SK-N-SH (cell line): ENCODE results near the gene LRMDA. TPM values are rescaled to one million over a fixed set of nuclear protein-coding genes. Genes with fewer than 3 reads are reported as not detected.
A peak's percentile ranks its signal among the peaks of the same experiment; 100 is the strongest.

Experiments
- CTCF ChIA-PET: fragments of 300-600, 350-600 bp; formaldehyde crosslinking; extraction: SDS; loops from one replicate; lab custom pipeline; 2021; lab: Yijun Ruan, JAX
- POLR2A ChIA-PET: fragments of 350-600 bp; sonication (Branson Sonifier 250); formaldehyde crosslinking; extraction: SDS; loops from one replicate; lab custom pipeline; 2020; ENCODE audit warnings: antibody characterized with exemption, inconsistent platforms; lab: Yijun Ruan, JAX
- DNase-seq: peaks from one replicate; pipeline ENCODE4 v3.0.0; 2012
- H2AFZ ChIP-seq: fragments of 200-600 bp; sonication (generic); 2 replicates; pipeline ENCODE4 v1.8.1; 2016; ENCODE audit warnings: antibody characterized with exemption, mild to moderate bottlenecking, low read depth
- H3F3A ChIP-seq: fragments of 200-600 bp; sonication (generic); replicated peaks from 2 replicates; pipeline ENCODE3; 2016; ENCODE audit warnings: antibody characterized with exemption, mild to moderate bottlenecking; ENCODE audit not compliant: insufficient read depth
- H3K27ac ChIP-seq, 2 experiments: fragments of 200-500 bp in 1 of 2; fragments of 200-600 bp in 1 of 2; sonication (Bioruptor generic) in 1 of 2; sonication (generic), shearing (Covaris generic) in 1 of 2; 2 replicates each; pipeline versions ENCODE4 v1.5.1 to v1.6.1; 2014 to 2016; ENCODE audit warnings: low read depth in 2 of 2, inconsistent platforms in 1 of 2, low read length in 1 of 2, mild to moderate bottlenecking in 1 of 2, mixed read lengths in 1 of 2
- H3K27me3 ChIP-seq: fragments of 200-600 bp; sonication (generic), shearing (Covaris generic); 2 replicates; pipeline ENCODE4 v1.6.1; 2016; ENCODE audit warnings: mixed run types; ENCODE audit not compliant: insufficient read depth
- H3K36me3 ChIP-seq, 2 experiments: fragments of 200-500 bp in 1 of 2; fragments of 200-600 bp in 1 of 2; sonication (Bioruptor generic) in 1 of 2; sonication (generic) in 1 of 2; replicated peaks in 1 of 2; 2 replicates each; pipeline versions ENCODE3 to v1.5.1; 2014 to 2016; ENCODE audit warnings: low read length in 1 of 2, mild to moderate bottlenecking in 1 of 2; ENCODE audit not compliant: insufficient read depth in 2 of 2, control insufficient read depth in 1 of 2
- H3K4me1 ChIP-seq, 2 experiments: fragments of 200-500 bp in 1 of 2; fragments of 200-600 bp in 1 of 2; sonication (Bioruptor generic) in 1 of 2; sonication (generic), shearing (Covaris generic) in 1 of 2; 2 replicates each; pipeline versions ENCODE4 v1.5.1 to v1.6.1; 2014 to 2016; ENCODE audit warnings: low read depth in 1 of 2, low read length in 1 of 2, mixed run types in 1 of 2; ENCODE audit not compliant: insufficient read depth in 2 of 2, control insufficient read depth in 1 of 2
- H3K4me2 ChIP-seq: fragments of 200-600 bp; sonication (generic), shearing (Covaris generic); 2 replicates; pipeline ENCODE4 v1.6.1; 2017; ENCODE audit warnings: mixed run types
- H3K4me3 ChIP-seq, 2 experiments: fragments of 200-500 bp in 1 of 2; fragments of 200-600 bp in 1 of 2; sonication (Bioruptor generic) in 1 of 2; sonication (generic), shearing (Covaris generic) in 1 of 2; 2 replicates each; pipeline versions ENCODE4 v1.5.1 to v1.8.1; 2014 to 2016; ENCODE audit warnings: low read depth in 2 of 2, inconsistent platforms in 1 of 2, low read length in 1 of 2, mild to moderate bottlenecking in 1 of 2, mixed read lengths in 1 of 2, moderate library complexity in 1 of 2
- H3K79me2 ChIP-seq: fragments of 200-600 bp; sonication (generic); 2 replicates; pipeline ENCODE4 v1.8.1; 2017; ENCODE audit warnings: mild to moderate bottlenecking; ENCODE audit not compliant: insufficient read depth
- H3K9ac ChIP-seq: fragments of 200-600 bp; sonication (generic); 2 replicates; pipeline ENCODE4 v1.6.1; 2017; ENCODE audit warnings: mixed run types
- H3K9me2 ChIP-seq: fragments of 200-600 bp; sonication (generic); 2 replicates; pipeline ENCODE4 v1.6.1; 2017; ENCODE audit warnings: mixed run types
- H3K9me3 ChIP-seq: fragments of 200-600 bp; sonication (generic); 2 replicates; pipeline ENCODE4 v1.6.1; 2017; ENCODE audit warnings: mixed run types, mild to moderate bottlenecking, moderate library complexity
- H4K20me1 ChIP-seq: fragments of 200-600 bp; sonication (generic); 2 replicates; pipeline ENCODE4 v1.6.1; 2017; ENCODE audit warnings: mild to moderate bottlenecking, mixed run types; ENCODE audit not compliant: insufficient read depth
- FOSL2 ChIP-seq: IDR thresholded peaks from 2 replicates; pipeline ENCODE4 v1.4.0; 2012; ENCODE audit warnings: low read depth, mild to moderate bottlenecking, moderate library complexity, borderline replicate concordance
- FOXM1 ChIP-seq: IDR thresholded peaks from 2 replicates; pipeline ENCODE4 v1.4.0; 2012; ENCODE audit warnings: low read depth, mild to moderate bottlenecking
- GATA2 ChIP-seq: sonication (generic); formaldehyde crosslinking; IDR thresholded peaks from 2 replicates; pipeline ENCODE4 v1.5.0; 2020; ENCODE audit warnings: mild to moderate bottlenecking, missing genetic modification reagents
- MAX ChIP-seq: IDR thresholded peaks from 2 replicates; pipeline ENCODE4 v1.4.0; 2012; ENCODE audit warnings: low read depth
- MXI1 ChIP-seq: IDR thresholded peaks from 2 replicates; pipeline ENCODE4 v1.6.1; 2012; ENCODE audit warnings: mild to moderate bottlenecking, low read depth, low read length, improper control_type of control experiment
- NFIC ChIP-seq: IDR thresholded peaks from 2 replicates; pipeline ENCODE4 v1.4.0; 2012; ENCODE audit warnings: borderline replicate concordance
- NRF1 ChIP-seq: IDR thresholded peaks from 2 replicates; pipeline ENCODE4 v1.6.1; 2012; ENCODE audit warnings: low read depth, mild to moderate bottlenecking, low read length
- RCOR1 ChIP-seq: fragments of 150-350 bp; IDR thresholded peaks from 2 replicates; pipeline ENCODE4 v1.6.1; 2017; ENCODE audit warnings: antibody characterized with exemption, low read length
- REST ChIP-seq: IDR thresholded peaks from 2 replicates; pipeline ENCODE4 v1.6.1; 2012; ENCODE audit warnings: mild to moderate bottlenecking, low read depth, low read length, moderate library complexity
- RFX5 ChIP-seq: IDR thresholded peaks from 2 replicates; pipeline ENCODE4 v1.6.1; 2012; ENCODE audit warnings: mild to moderate bottlenecking, improper control_type of control experiment, low read length
- TEAD4 ChIP-seq: IDR thresholded peaks from 2 replicates; pipeline ENCODE4 v1.4.0; 2012; ENCODE audit warnings: mild to moderate bottlenecking, borderline replicate concordance; ENCODE audit not compliant: insufficient read depth
- ZBTB33 ChIP-seq: IDR thresholded peaks from 2 replicates; pipeline ENCODE4 v1.4.0; 2012; ENCODE audit warnings: low read depth, borderline replicate concordance
- WGBS: methylation state at CpG from one replicate; pipeline ENCODE4 v1.1.6; 2017; ENCODE audit warnings: low lambda C conversion rate; 5-methylcytosine and 5-hydroxymethylcytosine counted together
- polyA plus RNA-seq, 3 experiments: library from polyadenylated mRNA; depleted of rRNA; stranded (reverse); fragments of >200 nt; gene quantifications; 2 replicates each; pipeline ENCODE4 v1.2.3, GENCODE V29; 2012

Gene LRMDA
- polyA plus RNA-seq, 1 of the 3 experiments (the other 2 are of a cell fraction): 0.95 TPM

GRCh38 chr10:76552091-76552873 lies 1120.9 kb downstream of the LRMDA start:
- ChIA-PET POLR2A (interaction anchor here (1.8 to 6.1 kb wide), 4 partner anchors 387 to 1151 kb away, joined by 6 to 58 read pairs (median 12); partner anchors contain the start of gene ZNF503), CTCF (interaction anchor here (0.6 to 3.2 kb wide), 5 partner anchors 15 to 433 kb away, joined by 3 to 12 read pairs (median 5); no protein-coding TSS in a partner anchor)
- Histone ChIP-seq H3F3A (no peaks in the 10 kb centered on the region), H3K4me3 (no peak overlapping the region), H3K4me1 (peaks cover 0 to 52% of the 10 kb centered on the region in 2 experiments; a peak in 2 of 4 replicates), H3K27me3 (no peaks in the 10 kb centered on the region), H2AFZ (no peak overlapping the region), H4K20me1 (no peaks in the 10 kb centered on the region), H3K36me3 (no peaks in the 10 kb centered on the region), H3K4me2 (no peak overlapping the region), H3K9me3 (no peaks in the 10 kb centered on the region), H3K9ac (no peak overlapping the region), H3K79me2 (no peaks in the 10 kb centered on the region), H3K27ac (peak overlapping the region in 1 of 2 experiments; percentile 100; a peak in 2 of 4 replicates), H3K9me2 (no peaks in the 10 kb centered on the region; the same call in 1 of the 2 replicates)
- 95% methylated on average over 1 of the region's 1 CpG for WGBS
- TF ChIP-seq TEAD4 (no peak), REST (no peak), NRF1 (no peak), RCOR1 (no peak), MAX (no peak), ZBTB33 (no peak), FOXM1 (no peak), FOSL2 (no peak), MXI1 (no peak), GATA2 (CRISPR knock-in tag) (no peak), NFIC (no peak), RFX5 (no peak)
- DNase-seq: peak; percentile 11
